HepG2 (cell line): ENCODE results near the gene SLC12A3. TPM values are rescaled to one million over a fixed set of nuclear protein-coding genes. Genes with fewer than 3 reads are reported as not detected.

ENCODE experiments used
- CBX2 ChIP-seq, 2 experiments: fragments of 200-600 bp in 1 of 2; sonication (generic); formaldehyde crosslinking in 1 of 2; IDR thresholded peaks; 2 replicates each; pipeline versions ENCODE4 v1.7.0 to v1.8.1; 2018 to 2022; ENCODE audit warnings: low read depth in 2 of 2, low read length in 1 of 2, mild to moderate bottlenecking in 1 of 2, missing genetic modification reagents in 1 of 2
- FLYWCH1 ChIP-seq: sonication (generic); formaldehyde crosslinking; IDR thresholded peaks from 2 replicates; pipeline ENCODE4 v1.8.1; 2023; ENCODE audit warnings: mild to moderate bottlenecking, missing genetic modification reagents
- FOXA3 ChIP-seq: IDR thresholded peaks from 2 replicates; pipeline ENCODE4 v1.6.1; 2016; ENCODE audit warnings: missing genetic modification reagents, missing compliant biosample characterization
- FOXO1 ChIP-seq: sonication (generic); formaldehyde crosslinking; IDR thresholded peaks from 2 replicates; pipeline ENCODE4 v1.4.0; 2020; ENCODE audit warnings: missing genetic modification reagents
- GLI4 ChIP-seq: sonication (generic); formaldehyde crosslinking; IDR thresholded peaks from 2 replicates; pipeline ENCODE4 v1.5.1; 2020; ENCODE audit warnings: missing genetic modification reagents, mild to moderate bottlenecking, moderate library complexity, borderline replicate concordance
- MAFG ChIP-seq: sonication (generic); formaldehyde crosslinking; IDR thresholded peaks from 2 replicates; pipeline ENCODE4 v1.5.1; 2020; ENCODE audit warnings: mild to moderate bottlenecking, missing genetic modification reagents
- PHF20 ChIP-seq: sonication (generic); formaldehyde crosslinking; IDR thresholded peaks from 2 replicates; pipeline ENCODE4 v1.5.0; 2020; ENCODE audit warnings: mild to moderate bottlenecking, missing genetic modification reagents
- POGZ ChIP-seq: sonication (generic); formaldehyde crosslinking; IDR thresholded peaks from 2 replicates; pipeline ENCODE4 v1.4.0; 2020; ENCODE audit warnings: mild to moderate bottlenecking, missing genetic modification reagents
- RFX3 ChIP-seq: IDR thresholded peaks from 2 replicates; pipeline ENCODE4 v1.6.1; 2016; ENCODE audit warnings: missing biosample characterization, missing genetic modification reagents
- SMYD3 ChIP-seq: sonication (generic); formaldehyde crosslinking; IDR thresholded peaks from 2 replicates; pipeline ENCODE4 v1.8.1; 2023; ENCODE audit warnings: mild to moderate bottlenecking, missing genetic modification reagents
- TEAD3 ChIP-seq: optimal IDR thresholded peaks from 2 replicates; pipeline ENCODE3; 2016; ENCODE audit warnings: borderline replicate concordance
- ZNF142 ChIP-seq: sonication (generic); formaldehyde crosslinking; IDR thresholded peaks from 2 replicates; pipeline ENCODE4 v1.4.0; 2020; ENCODE audit warnings: missing genetic modification reagents
- ZNF224 ChIP-seq: sonication (generic); formaldehyde crosslinking; IDR thresholded peaks from 2 replicates; pipeline ENCODE4 v1.5.0; 2020; ENCODE audit warnings: mild to moderate bottlenecking, missing genetic modification reagents
- ZNF280D ChIP-seq: sonication (generic); formaldehyde crosslinking; IDR thresholded peaks from 2 replicates; pipeline ENCODE4 v1.5.1; 2020; ENCODE audit warnings: mild to moderate bottlenecking, missing genetic modification reagents
- ZNF331 ChIP-seq: sonication (generic); formaldehyde crosslinking; IDR thresholded peaks from 2 replicates; pipeline ENCODE4 v1.4.0; 2020; ENCODE audit warnings: missing genetic modification reagents
- ZNF34 ChIP-seq: sonication (generic); formaldehyde crosslinking; IDR thresholded peaks from 2 replicates; pipeline ENCODE4 v1.4.0; 2020; ENCODE audit warnings: mild to moderate bottlenecking, missing genetic modification reagents, borderline replicate concordance
- ZNF367 ChIP-seq: sonication (generic); formaldehyde crosslinking; IDR thresholded peaks from 2 replicates; pipeline ENCODE4 v1.4.0; 2020; ENCODE audit warnings: missing genetic modification reagents, borderline replicate concordance
- ZNF619 ChIP-seq: sonication (generic); formaldehyde crosslinking; IDR thresholded peaks from 2 replicates; pipeline ENCODE4 v1.4.0; 2020; ENCODE audit warnings: mild to moderate bottlenecking, missing genetic modification reagents
- ZNF816 ChIP-seq: sonication (generic); formaldehyde crosslinking; IDR thresholded peaks from 2 replicates; pipeline ENCODE4 v1.8.0; 2022; ENCODE audit warnings: missing genetic modification reagents, mild to moderate bottlenecking, borderline replicate concordance
- ZSCAN30 ChIP-seq: sonication (generic); formaldehyde crosslinking; IDR thresholded peaks from 2 replicates; pipeline ENCODE4 v1.5.0; 2020; ENCODE audit warnings: mild to moderate bottlenecking, missing genetic modification reagents
- polyA plus RNA-seq, 8 experiments: library from polyadenylated mRNA; depleted of rRNA in 3 of 8; stranded (reverse) in 7 of 8; unstranded in 1 of 8; fragments of >200 nt; fragmentation: Illumina TruSeq in 4 of 8; extraction: Trizol in 4 of 8; gene quantifications; 2 replicates each; pipeline versions ENCODE4 v1.2.1 to v1.2.3, GENCODE V29; 2011 to 2016; ENCODE audit warnings: low read depth in 4 of 8, missing spikeins in 1 of 8, mixed read lengths in 1 of 8; ENCODE audit not compliant: insufficient read depth in 1 of 8
- total RNA-seq, 5 experiments: library from RNA; depleted of rRNA; stranded (reverse); fragments of >200 nt; fragmentation: Illumina TruSeq; extraction: Trizol; gene quantifications; 2 replicates each; pipeline ENCODE4 v1.2.3, GENCODE V29; 2016; ENCODE audit warnings: low read depth in 1 of 5

SLC12A3 gene
- total and polyA plus RNA-seq, 2 of the 13 experiments (the other 11 are each of a cell fraction or from before 2014, with no cell fraction given): 6.2 TPM; not detected in 1

- TF ChIP-seq ZNF619 (CRISPR knock-in tag) (peak; percentile 86), ZNF367 (no peak), ZNF142 (CRISPR knock-in tag) (no peak), ZNF224 (no peak), CBX2 (IDR thresholded peaks at IDR 0.05; ENCODE audit: low read depth, low read length) (no peak), CBX2 (CRISPR knock-in tag; IDR thresholded peaks at IDR 0.05; ENCODE audit: low read depth) (0 out of 2 replicates have a peak, but pooled peaks have one; percentile 19), ZSCAN30 (peak; percentile 47; the same call in 1 of the 2 replicates), ZNF331 (CRISPR knock-in tag) (peak; percentile 67; the same call in 1 of the 2 replicates), ZNF34 (CRISPR knock-in tag) (no peak), POGZ (no peak), ZNF816 (no peak), MAFG (CRISPR knock-in tag) (no peak), FOXA3 (CRISPR knock-in tag) (peak; percentile 32; the same call in 1 of the 2 replicates), RFX3 (CRISPR knock-in tag) (no peak), ZNF280D (CRISPR knock-in tag) (peak; percentile 49; the same call in 1 of the 2 replicates), GLI4 (CRISPR knock-in tag) (0 out of 2 replicates have a peak, but pooled peaks have one; percentile 44), FOXO1 (CRISPR knock-in tag) (no peak), PHF20 (CRISPR knock-in tag) (no peak), SMYD3 (CRISPR knock-in tag) (no peak), TEAD3 (CRISPR knock-in tag) (peak; percentile 24), FLYWCH1 (CRISPR knock-in tag) (no peak)
Measured at GRCh38 chr16:56950881-56951771, 86.1 kb downstream of the SLC12A3 start (continued).
